Neural progenitor cell (in vitro differentiated cells): ENCODE results near the gene ADAMTS12. TPM values are rescaled to one million over a fixed set of nuclear protein-coding genes. Genes with fewer than 3 reads are reported as not detected.

ENCODE experiments used
- DNase-seq: peaks from one replicate; pipeline ENCODE4 v3.0.0-alpha.2; 2016; ENCODE audit warnings: low spot score
- H2AFZ ChIP-seq: fragments of 200-600 bp; sonication (generic); replicated peaks from 2 replicates; pipeline ENCODE4 v1.6.1; 2016; ENCODE audit warnings: antibody characterized with exemption
- H3F3A ChIP-seq: fragments of 200-600 bp; sonication (generic); 2 replicates; pipeline ENCODE4 v1.6.1; 2016; ENCODE audit warnings: antibody characterized with exemption, low read depth
- H3K27ac ChIP-seq: fragments of 200-600 bp; sonication (generic); 2 replicates; pipeline ENCODE4 v1.5.1; 2016; ENCODE audit warnings: mild to moderate bottlenecking
- H3K27me3 ChIP-seq: fragments of 200-600 bp; sonication (generic); 2 replicates; pipeline ENCODE4 v1.6.1; 2016; ENCODE audit warnings: mild to moderate bottlenecking, moderate library complexity
- H3K36me3 ChIP-seq: fragments of 200-600 bp; sonication (generic); 2 replicates; pipeline ENCODE4 v1.5.1; 2016
- H3K4me1 ChIP-seq: fragments of 200-600 bp; sonication (generic); 2 replicates; pipeline ENCODE4 v1.6.1; 2016; ENCODE audit warnings: mixed run types
- H3K4me2 ChIP-seq: fragments of 200-600 bp; sonication (generic); 2 replicates; pipeline ENCODE4 v1.6.1; 2016
- H3K4me3 ChIP-seq: fragments of 200-600 bp; sonication (generic); 2 replicates; pipeline ENCODE4 v1.5.1; 2016
- H3K79me2 ChIP-seq: fragments of 200-600 bp; sonication (generic); 2 replicates; pipeline ENCODE4 v1.6.1; 2016; ENCODE audit warnings: low read depth
- H3K9ac ChIP-seq: fragments of 200-600 bp; sonication (generic); 2 replicates; pipeline ENCODE4 v1.6.1; 2016
- H3K9me3 ChIP-seq: fragments of 200-600 bp; sonication (generic); 2 replicates; pipeline ENCODE4 v1.5.1; 2016; ENCODE audit warnings: low read depth
- H4K20me1 ChIP-seq: fragments of 200-600 bp; sonication (generic); 2 replicates; pipeline ENCODE4 v1.6.1; 2016; ENCODE audit warnings: low read depth
- H3K27ac Mint-ChIP-seq: 3 replicates; pipeline ENCODE4 v1.8.0; 2021; ENCODE audit warnings: mixed read lengths
- H3K27me3 Mint-ChIP-seq: 2 replicates; pipeline ENCODE4 v1.8.0; 2022; ENCODE audit warnings: low read depth, mild to moderate bottlenecking, inconsistent platforms, moderate library complexity, mixed read lengths; ENCODE audit not compliant: insufficient read depth
- H3K36me3 Mint-ChIP-seq: 3 replicates; pipeline ENCODE4 v1.8.0; 2021; ENCODE audit warnings: mixed read lengths
- H3K4me1 Mint-ChIP-seq: 3 replicates; pipeline ENCODE4 v1.8.0; 2021; ENCODE audit warnings: mixed read lengths
- H3K4me3 Mint-ChIP-seq: 3 replicates; pipeline ENCODE4 v1.8.0; 2021; ENCODE audit warnings: mild to moderate bottlenecking, moderate library complexity, mixed read lengths
- H3K9me3 Mint-ChIP-seq: 3 replicates; pipeline ENCODE4 v1.8.0; 2020; ENCODE audit warnings: mixed read lengths
- CTCF ChIP-seq: fragments of 200-600 bp; sonication (generic); IDR thresholded peaks from 2 replicates; pipeline ENCODE4 v1.5.1; 2017; ENCODE audit warnings: antibody characterized with exemption, mild to moderate bottlenecking
- EZH2 ChIP-seq: fragments of 200-600 bp; sonication (generic); IDR thresholded peaks from 2 replicates; pipeline ENCODE4 v1.6.1; 2017; ENCODE audit warnings: antibody characterized with exemption, mild to moderate bottlenecking, moderate library complexity
- EZH2phosphoT487 ChIP-seq: fragments of 200-600 bp; sonication (generic); IDR thresholded peaks from 2 replicates; pipeline ENCODE4 v1.6.1; 2017; ENCODE audit warnings: antibody characterized with exemption
- total RNA-seq: library from RNA; depleted of rRNA; stranded (reverse); fragments of >200 nt; gene quantifications from 2 replicates; pipeline ENCODE4 v1.2.3, GENCODE V29; 2015; ENCODE audit warnings: low replicate concordance

The ADAMTS12 gene
- total RNA-seq, 1 donor from 2014 or later = 15.6 TPM

- Mint-ChIP-seq H3K4me1 (peaks cover 4% of the 10 kb centered on the region), H3K27ac (no peak overlapping the region), H3K27me3 (no peaks in the 10 kb centered on the region), H3K9me3 (no peaks in the 10 kb centered on the region), H3K36me3 (no peaks in the 10 kb centered on the region), H3K4me3 (no peak overlapping the region)
- Histone ChIP-seq H3F3A (no peaks in the 10 kb centered on the region), H3K9ac (no peak overlapping the region), H3K79me2 (no peaks in the 10 kb centered on the region), H2AFZ (no peak overlapping the region), H3K27me3 (no peaks in the 10 kb centered on the region), H3K4me1 (no peaks in the 10 kb centered on the region), H3K36me3 (no peaks in the 10 kb centered on the region), H3K27ac (no peak overlapping the region), H3K9me3 (no peaks in the 10 kb centered on the region), H3K4me3 (no peak overlapping the region), H4K20me1 (no peaks in the 10 kb centered on the region), H3K4me2 (no peak overlapping the region)
- TF ChIP-seq CTCF (no peak), EZH2phosphoT487 (no peak)
- no peak for DNase-seq
These were observed 220.0 kb downstream of the ADAMTS12 start for GRCh38 chr5:33671700-33672291.

- H3K36me3 Mint-ChIP-seq = peaks cover 5% of the 10 kb centered on the region
- no peaks in the 10 kb centered on the region for H3K36me3 ChIP-seq
- H3K27me3 Mint-ChIP-seq = peaks cover 2% of the 10 kb centered on the region
- H3K27ac Mint-ChIP-seq = no peak overlapping the region
- no peak for DNase-seq
- no peak overlapping the region for H3K4me3 Mint-ChIP-seq
- H3K9me3 ChIP-seq = no peaks in the 10 kb centered on the region
- no peak overlapping the region for H3K9ac ChIP-seq
- no peak overlapping the region for H2AFZ ChIP-seq
- no peaks in the 10 kb centered on the region for H3K4me1 ChIP-seq
- no peaks in the 10 kb centered on the region for H3K9me3 Mint-ChIP-seq
- no peaks in the 10 kb centered on the region for H3K27me3 ChIP-seq
- H3K4me3 ChIP-seq = no peak overlapping the region
- TF ChIP-seq CTCF (no peak), EZH2 (no peak), EZH2phosphoT487 (no peak)
- H3K27ac ChIP-seq = no peak overlapping the region
- H3K79me2 ChIP-seq = no peaks in the 10 kb centered on the region
- H3K4me1 Mint-ChIP-seq = peaks cover 3% of the 10 kb centered on the region
- no peaks in the 10 kb centered on the region for H4K20me1 ChIP-seq
- no peaks in the 10 kb centered on the region for H3F3A ChIP-seq
- H3K4me2 ChIP-seq = no peak overlapping the region
These were observed 228.9 kb downstream of the ADAMTS12 start for GRCh38 chr5:33662722-33663427.

GRCh38 chr5:33659526-33660169, 232.1 kb downstream of the ADAMTS12 start:
- no peaks in the 10 kb centered on the region for H3K9me3 Mint-ChIP-seq

More at GRCh38 chr5:33659526-33660169, 232.1 kb downstream of the ADAMTS12 start:
- no peaks in the 10 kb centered on the region for H3K9me3 ChIP-seq
- H4K20me1 ChIP-seq = no peaks in the 10 kb centered on the region
- TF ChIP-seq EZH2 (no peak), CTCF (no peak), EZH2phosphoT487 (no peak)
- Mint-ChIP-seq H3K36me3 (peaks cover 16% of the 10 kb centered on the region), H3K4me3 (no peak overlapping the region), H3K27me3 (peaks cover 2% of the 10 kb centered on the region), H3K4me1 (peaks cover 6% of the 10 kb centered on the region), H3K27ac (peak overlapping the region; percentile 39)
- no peaks in the 10 kb centered on the region for H3K27me3 ChIP-seq
- H3K9ac ChIP-seq = no peak overlapping the region
- H3K4me3 ChIP-seq = no peak overlapping the region
- no peak overlapping the region for H3K4me2 ChIP-seq
- H3K36me3 ChIP-seq = no peaks in the 10 kb centered on the region
- no peaks in the 10 kb centered on the region for H3K79me2 ChIP-seq
- H3F3A ChIP-seq = no peaks in the 10 kb centered on the region
- H2AFZ ChIP-seq = no peak overlapping the region
- H3K27ac ChIP-seq = no peak overlapping the region
- H3K4me1 ChIP-seq = no peaks in the 10 kb centered on the region
- no peak for DNase-seq
